Measurements from ENCODE around the gene LYZL4. TPM values are rescaled to one million over a fixed set of nuclear protein-coding genes. Genes with fewer than 3 reads are reported as not detected.

Gene LYZL4
- total RNA-seq, 6 experiments from 2014 or later: not detected

DNA sequence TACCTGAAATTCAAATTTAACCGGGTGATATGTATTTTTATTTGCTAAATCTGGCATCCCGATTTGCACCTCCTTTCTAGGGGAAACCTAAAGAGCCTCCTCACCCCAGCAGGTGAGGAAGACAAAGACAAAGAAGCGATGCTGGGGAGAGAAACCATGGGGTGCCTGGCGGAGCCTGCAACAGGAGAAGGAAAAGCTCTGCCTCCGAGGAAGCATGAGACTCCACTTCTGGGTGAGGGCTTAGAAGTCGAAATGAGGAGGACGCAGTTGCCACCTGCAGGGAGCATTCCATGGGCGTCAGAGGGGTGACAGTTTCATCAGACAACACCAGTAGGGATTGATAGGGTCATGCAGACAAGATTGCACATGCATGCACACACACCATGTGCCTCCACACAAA, 30.5 kb upstream of the LYZL4 start:
- H3K27me3 ChIP-seq: no peaks in the 10 kb centered on the region
- intact Hi-C loops (cut with DNase I): loop anchor here in 1 of 2 donors (5.0 kb wide), 1 partner anchor 209 kb away; no protein-coding TSS in a partner anchor
- DNase-seq: no peak
- H3K9me3 ChIP-seq: no peaks in the 10 kb centered on the region
- H3K27ac ChIP-seq: no peak overlapping the region
- H3K4me1 ChIP-seq: no peaks in the 10 kb centered on the region
- 36% methylated on average over 8 of the region's 8 CpGs for whole genome bisulfite sequencing (ENCODE audit: insufficient coverage, low coverage, low lambda C conversion rate, missing lambda C conversion rate)
- TF ChIP-seq POLR2A (IDR thresholded peaks at IDR 0.05): no peak
- TF ChIP-seq, protein P1, sequence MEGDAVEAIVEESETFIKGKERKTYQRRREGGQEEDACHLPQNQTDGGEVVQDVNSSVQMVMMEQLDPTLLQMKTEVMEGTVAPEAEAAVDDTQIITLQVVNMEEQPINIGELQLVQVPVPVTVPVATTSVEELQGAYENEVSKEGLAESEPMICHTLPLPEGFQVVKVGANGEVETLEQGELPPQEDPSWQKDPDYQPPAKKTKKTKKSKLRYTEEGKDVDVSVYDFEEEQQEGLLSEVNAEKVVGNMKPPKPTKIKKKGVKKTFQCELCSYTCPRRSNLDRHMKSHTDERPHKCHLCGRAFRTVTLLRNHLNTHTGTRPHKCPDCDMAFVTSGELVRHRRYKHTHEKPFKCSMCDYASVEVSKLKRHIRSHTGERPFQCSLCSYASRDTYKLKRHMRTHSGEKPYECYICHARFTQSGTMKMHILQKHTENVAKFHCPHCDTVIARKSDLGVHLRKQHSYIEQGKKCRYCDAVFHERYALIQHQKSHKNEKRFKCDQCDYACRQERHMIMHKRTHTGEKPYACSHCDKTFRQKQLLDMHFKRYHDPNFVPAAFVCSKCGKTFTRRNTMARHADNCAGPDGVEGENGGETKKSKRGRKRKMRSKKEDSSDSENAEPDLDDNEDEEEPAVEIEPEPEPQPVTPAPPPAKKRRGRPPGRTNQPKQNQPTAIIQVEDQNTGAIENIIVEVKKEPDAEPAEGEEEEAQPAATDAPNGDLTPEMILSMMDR (IDR thresholded peaks at IDR 0.05): no peak
- ATAC-seq: no peak
- H3K4me3 ChIP-seq: no peak overlapping the region
- no peaks in the 10 kb centered on the region for H3K36me3 ChIP-seq

DNA sequence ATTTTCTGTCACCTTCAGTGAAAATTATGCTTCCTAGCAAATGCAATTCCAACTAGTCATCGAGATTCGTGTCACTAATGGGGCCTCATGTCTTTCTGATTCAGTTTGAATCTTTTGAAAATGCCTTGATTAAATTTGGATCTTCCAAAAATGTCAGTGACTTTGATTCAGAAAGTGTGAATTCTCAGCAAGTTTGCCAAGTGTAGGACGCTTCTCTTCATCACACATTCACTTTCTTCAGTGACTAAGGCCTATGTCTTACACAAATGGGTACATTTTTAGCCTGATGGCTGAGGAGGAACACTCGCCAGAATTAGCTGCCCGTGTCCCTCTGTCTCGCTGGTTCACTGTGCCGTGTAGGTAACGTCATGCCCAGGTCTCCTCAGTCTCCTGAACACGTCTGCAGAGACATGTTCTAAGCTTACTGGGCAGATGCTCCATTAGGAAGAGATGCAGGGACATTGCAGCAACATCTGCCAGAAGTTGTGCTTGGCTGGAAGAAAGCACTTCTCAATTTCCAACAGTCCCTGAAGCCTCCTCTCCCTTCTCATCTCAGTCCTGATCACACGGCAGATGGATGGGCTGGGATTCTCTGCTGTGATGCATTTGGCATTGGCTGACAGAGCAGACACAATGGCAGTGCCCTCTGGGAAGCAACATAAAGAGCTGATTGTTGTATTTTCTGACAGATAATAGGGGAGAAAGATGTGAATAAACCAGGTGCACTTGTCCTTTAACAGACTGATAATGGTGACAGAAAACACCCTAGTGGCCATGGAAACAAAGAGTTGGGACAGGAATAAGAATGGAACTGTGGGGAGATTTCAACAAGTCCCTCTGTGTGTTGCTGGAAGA, 29.1 kb upstream of the LYZL4 start:
- no peaks in the 10 kb centered on the region for H3K9me3 ChIP-seq
- no peaks in the 10 kb centered on the region for H3K36me3 ChIP-seq
- no peak for ATAC-seq
- no peak overlapping the region for H3K27ac ChIP-seq
- intact Hi-C loops (cut with DNase I): loop anchor here (5.0 to 10.0 kb wide), 2 partner anchors 175 to 207 kb away; partner anchors contain the start of gene CCK (in 1 of the 2)
- no peak for DNase-seq
- no peaks in the 10 kb centered on the region for H3K4me1 ChIP-seq
- no peak overlapping the region for H3K4me3 ChIP-seq
- TF ChIP-seq, protein P1 (IDR thresholded peaks at IDR 0.05): no peak
- TF ChIP-seq POLR2A (IDR thresholded peaks at IDR 0.05): no peak
- H3K27me3 ChIP-seq: no peaks in the 10 kb centered on the region
- WGBS (ENCODE audit: insufficient coverage, low coverage, low lambda C conversion rate, missing lambda C conversion rate): 52% methylated on average over 5 of the region's 10 CpGs

DNA sequence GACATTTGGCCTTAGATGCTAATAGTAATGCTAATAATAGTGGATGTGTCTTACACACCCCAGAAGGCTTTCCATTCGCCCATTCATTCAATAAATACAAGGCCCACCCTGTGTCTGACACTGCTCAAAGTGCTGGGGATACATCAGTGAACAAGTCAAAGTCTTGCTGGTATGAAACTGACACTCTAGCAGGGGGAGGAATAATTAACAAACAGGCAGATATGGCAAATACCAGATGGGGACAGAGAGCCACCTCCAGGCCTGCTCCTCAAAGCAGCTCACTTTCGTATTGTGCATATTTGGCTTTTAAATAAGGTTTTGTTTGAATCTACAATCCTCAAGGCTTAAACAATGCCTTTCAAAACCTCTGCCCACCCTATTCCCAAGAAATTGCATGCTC, 28.3 kb upstream of the LYZL4 start:
- no peaks in the 10 kb centered on the region for H3K4me1 ChIP-seq
- no peaks in the 10 kb centered on the region for H3K27me3 ChIP-seq
- H3K36me3 ChIP-seq: no peaks in the 10 kb centered on the region
- H3K27ac ChIP-seq: no peak overlapping the region
- H3K4me3 ChIP-seq: no peak overlapping the region
- TF ChIP-seq, protein P1 (IDR thresholded peaks at IDR 0.05): no peak
- TF ChIP-seq POLR2A (IDR thresholded peaks at IDR 0.05): no peak
- ATAC-seq (no peak), DNase-seq (no peak)
- no peaks in the 10 kb centered on the region for H3K9me3 ChIP-seq
- intact Hi-C loops (cut with DNase I): loop anchor here in 1 of 2 donors (10.0 kb wide), 1 partner anchor 174 kb away; the partner anchor contains the start of gene CCK
- WGBS (ENCODE audit: insufficient coverage, low coverage, low lambda C conversion rate, missing lambda C conversion rate): 70% methylated on average over 1 of the region's 2 CpGs

DNA sequence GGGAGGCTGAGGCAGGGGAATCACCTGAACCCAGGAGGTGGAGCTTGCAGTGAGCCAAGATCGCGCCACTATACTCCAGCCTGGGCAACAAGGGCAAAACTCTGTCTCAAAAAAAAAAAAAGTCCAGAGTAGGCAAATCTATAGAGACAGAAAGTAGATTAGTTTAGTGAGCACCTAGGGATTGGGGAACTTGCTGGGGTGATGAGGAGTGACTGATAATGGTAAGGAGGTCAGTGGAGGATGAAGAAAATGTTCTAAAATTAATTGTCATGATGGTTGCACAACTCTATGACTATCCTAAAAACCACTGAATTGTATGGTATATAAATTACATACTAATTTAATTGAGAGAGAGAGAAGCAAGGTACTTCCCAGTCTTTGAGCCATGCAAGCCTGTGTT, 27.8 kb upstream of the LYZL4 start:
- ATAC-seq: no peak
- 84% methylated on average over 2 of the region's 2 CpGs for WGBS (ENCODE audit: insufficient coverage, low coverage, low lambda C conversion rate, missing lambda C conversion rate)
- Histone ChIP-seq H3K4me3 (no peak overlapping the region), H3K27ac (no peak overlapping the region), H3K27me3 (no peaks in the 10 kb centered on the region), H3K4me1 (no peaks in the 10 kb centered on the region), H3K36me3 (no peaks in the 10 kb centered on the region), H3K9me3 (no peaks in the 10 kb centered on the region)
- intact Hi-C loops (cut with DNase I): loop anchor here in 1 of 2 donors (10.0 kb wide), 1 partner anchor 173 kb away; the partner anchor contains the start of gene CCK
- TF ChIP-seq, protein P1 (IDR thresholded peaks at IDR 0.05): no peak
- no peak for TF ChIP-seq POLR2A (IDR thresholded peaks at IDR 0.05)
- DNase-seq: no peak

Measured in right lobe of liver (tissue), 6 donors.